HG02970 (cell line): ENCODE data around the gene MBD3L2B.

Experiments
- ATAC-seq: cut with Tn5 transposase; IDR thresholded peaks from one replicate; pipeline ENCODE4 v1.9.1; 2021; ENCODE audit warnings: mild to moderate bottlenecking, moderate library complexity, moderate number of reproducible peaks; ENCODE audit not compliant: unreplicated experiment, low FRiP score

MBD3L2B gene

GRCh38 chr19:7018828-7019227 is 2.4 kb downstream of the MBD3L2B start:
- no peak for ATAC-seq

- ATAC-seq, result no peak
Observed at GRCh38 chr19:7013678-7014077, 7.6 kb downstream of the MBD3L2B start.

DNA sequence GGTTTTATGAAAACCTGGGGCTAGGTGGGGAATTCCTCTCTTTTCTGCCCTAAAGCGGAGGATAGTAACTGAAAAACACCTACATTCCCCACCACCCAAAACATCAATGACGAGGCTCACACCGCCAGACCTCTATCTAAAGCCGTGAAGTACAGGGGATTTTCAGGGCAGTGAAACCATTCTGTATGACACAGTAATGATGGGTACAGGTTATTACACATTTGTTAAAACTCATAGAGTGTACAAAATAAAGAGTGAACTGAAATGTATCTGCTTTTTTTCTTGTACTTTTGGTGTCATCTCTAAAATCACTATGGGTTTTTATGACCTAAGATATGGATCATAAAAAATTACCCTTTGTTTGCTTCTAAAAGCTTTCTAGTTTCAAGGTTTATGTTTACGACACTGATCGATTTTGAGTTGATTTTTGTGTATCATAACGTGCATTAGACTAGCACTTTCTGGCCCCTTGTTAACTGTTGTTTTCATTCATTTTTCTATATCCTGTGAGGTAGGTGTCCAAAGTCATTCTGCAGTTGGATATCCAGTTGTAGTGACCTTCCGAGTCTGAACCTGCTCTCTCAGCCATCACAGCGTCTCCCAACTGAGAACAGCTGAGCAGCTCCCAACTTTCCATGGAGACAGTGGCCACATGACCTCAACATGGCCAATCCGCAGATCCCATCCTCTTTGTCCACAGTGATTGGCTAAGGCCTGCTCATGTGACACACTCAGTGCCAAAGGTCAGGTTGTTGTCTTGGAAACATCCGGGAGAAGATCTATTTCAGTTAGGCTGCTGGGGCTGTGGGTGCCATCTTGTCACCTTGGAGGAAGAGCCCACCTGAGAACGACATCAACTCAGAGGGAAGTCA is 10.3 kb downstream of the MBD3L2B start:
- no peak for ATAC-seq

- no peak for ATAC-seq
Observed at GRCh38 chr19:7007859-7008258, 13.4 kb downstream of the MBD3L2B start.

- no peak for ATAC-seq
Observed at GRCh38 chr19:7006135-7006704, 15.0 kb downstream of the MBD3L2B start.

DNA sequence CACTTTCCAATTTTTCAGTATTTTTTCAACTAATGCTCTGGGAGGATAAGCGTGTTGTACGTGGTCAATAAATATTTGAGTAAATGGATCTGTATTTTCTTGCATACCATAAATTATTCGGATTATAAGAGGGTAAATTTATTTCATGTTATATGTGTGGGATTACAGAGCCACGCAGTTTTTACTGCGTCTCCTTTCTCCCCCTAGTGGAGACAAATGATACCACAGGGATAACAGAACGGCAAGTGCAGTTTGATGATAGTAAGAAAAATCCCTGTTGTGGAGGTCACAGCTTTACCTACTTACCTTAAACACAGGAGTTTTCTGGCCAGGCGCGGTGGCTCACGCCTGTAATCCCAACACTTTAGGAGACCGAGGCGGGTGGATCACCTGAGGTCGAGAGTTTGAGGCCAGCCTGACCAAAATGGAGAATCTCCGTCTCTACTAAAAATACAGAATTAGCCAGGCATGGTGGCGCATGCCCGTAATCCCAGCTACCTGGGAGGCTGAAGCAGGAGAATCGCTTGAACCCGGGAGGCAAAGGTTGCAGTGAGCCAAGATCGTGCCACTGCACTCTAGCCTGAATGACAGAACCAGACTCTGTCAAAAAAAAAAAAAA is 16.8 kb downstream of the MBD3L2B start:
- ATAC-seq, result no peak

DNA sequence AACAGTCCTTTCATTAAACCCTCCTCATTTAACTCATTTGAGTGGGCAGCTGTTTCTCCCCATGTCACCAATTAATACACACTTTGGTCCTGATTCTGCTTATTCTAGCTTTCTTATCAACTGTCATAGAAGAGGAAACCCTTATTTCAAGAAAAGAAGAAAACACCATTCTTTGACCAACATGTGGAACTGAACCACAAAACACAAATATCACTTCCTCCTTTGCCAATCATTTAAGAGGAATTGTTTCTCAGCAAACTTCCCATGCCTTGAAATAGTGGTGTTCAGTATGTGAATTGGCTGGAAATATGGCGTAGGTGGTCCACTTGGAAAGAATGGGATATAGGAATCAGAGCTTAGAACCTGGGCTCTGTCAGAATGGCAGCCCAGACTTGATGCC is 20.4 kb downstream of the MBD3L2B start:
- no peak for ATAC-seq

DNA sequence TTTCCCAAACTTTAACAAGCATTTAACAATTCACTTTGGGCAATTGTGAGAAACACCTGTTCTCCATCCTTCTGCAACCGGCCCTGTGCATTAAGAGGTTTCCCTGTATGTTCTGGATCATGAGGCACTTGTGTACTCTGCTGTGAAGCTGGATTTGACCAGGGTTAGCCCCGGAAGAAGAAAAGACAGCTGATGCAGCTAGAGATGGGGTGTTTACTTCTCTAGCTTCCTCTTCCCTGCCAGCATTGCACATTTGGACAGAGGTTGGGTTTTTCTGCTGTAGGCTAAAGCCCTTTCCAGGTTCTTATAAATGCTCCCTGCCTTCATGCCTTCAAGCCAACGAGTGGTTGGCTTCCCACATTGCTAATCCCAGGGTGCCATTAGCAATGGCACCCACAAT is 20.9 kb downstream of the MBD3L2B start:
- no peak for ATAC-seq

- ATAC-seq, result no peak
Observed at GRCh38 chr19:6999933-7000332, 21.3 kb downstream of the MBD3L2B start.

- ATAC-seq, result no peak
Observed at GRCh38 chr19:6997679-6998445, 23.4 kb downstream of the MBD3L2B start.

- ATAC-seq, result no peak
Observed at GRCh38 chr19:6996810-6997209, 24.4 kb downstream of the MBD3L2B start.

- no peak for ATAC-seq
Observed at GRCh38 chr19:6995054-6995453, 26.2 kb downstream of the MBD3L2B start.

GRCh38 chr19:6988257-6988656 is 33.0 kb downstream of the MBD3L2B start:
- no peak for ATAC-seq

GRCh38 chr19:6987850-6988249 is 33.4 kb downstream of the MBD3L2B start:
- no peak for ATAC-seq

DNA sequence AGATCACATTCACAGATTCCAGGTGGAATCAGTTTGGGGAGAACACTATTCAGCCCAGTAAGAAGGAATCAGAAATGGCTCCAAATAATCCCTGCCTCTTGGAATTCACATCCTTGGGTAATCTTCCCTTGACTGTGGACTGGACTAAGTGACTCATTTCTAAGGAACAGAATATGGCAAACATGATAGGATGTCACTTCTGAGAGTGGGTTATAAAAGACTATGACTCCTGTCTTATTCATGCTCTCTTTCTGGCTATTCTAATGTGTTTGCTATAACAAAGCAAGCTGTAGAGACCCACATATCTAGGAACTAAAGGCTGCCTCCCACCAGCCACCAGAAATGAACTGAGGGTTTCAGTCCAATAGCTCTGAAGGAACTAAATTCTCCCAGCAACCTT is 37.8 kb downstream of the MBD3L2B start:
- no peak for ATAC-seq

DNA sequence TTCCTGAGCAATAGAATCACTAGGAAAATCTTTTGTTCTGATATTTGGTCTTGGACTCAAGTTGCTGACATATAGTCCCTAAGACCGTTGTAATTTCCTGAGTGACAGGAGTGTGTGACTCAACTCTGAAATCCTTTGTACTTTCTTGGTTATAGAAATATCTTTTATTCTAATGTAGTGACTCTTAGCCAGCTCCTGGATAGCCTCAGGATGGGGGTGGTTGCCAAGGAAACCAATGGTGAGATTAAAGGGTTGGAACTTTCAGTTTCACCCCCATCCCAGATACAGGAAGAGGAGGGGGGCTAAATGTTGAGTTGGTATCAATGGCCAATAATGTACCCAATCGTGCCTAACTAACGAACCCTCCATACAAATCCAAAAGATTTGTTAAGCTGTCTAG is 41.8 kb downstream of the MBD3L2B start:
- no peak for ATAC-seq

GRCh38 chr19:6976197-6976596 is 45.0 kb downstream of the MBD3L2B start:
- no peak for ATAC-seq

- ATAC-seq, result no peak
Observed at GRCh38 chr19:6971366-6971765, 49.9 kb downstream of the MBD3L2B start.

GRCh38 chr19:6970443-6970842 is 50.8 kb downstream of the MBD3L2B start:
- no peak for ATAC-seq

DNA sequence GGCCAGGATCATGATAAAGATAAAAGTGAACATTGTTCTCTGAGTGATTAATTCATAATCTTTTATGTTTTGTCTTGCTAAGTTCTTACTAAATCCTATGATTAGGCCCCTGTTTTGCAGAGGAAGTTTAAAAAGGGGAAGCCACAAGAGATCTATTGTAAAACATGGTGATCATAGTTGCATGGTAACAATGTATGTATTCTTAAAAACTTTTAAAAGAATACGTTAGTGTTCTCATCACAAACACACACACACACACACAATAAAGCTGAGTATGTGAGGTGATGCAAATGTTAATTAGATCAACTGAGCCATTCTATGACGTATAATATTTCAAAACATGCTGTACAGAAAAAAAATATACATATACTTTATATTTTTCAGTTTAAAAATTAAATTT is 51.2 kb downstream of the MBD3L2B start:
- no peak for ATAC-seq

DNA sequence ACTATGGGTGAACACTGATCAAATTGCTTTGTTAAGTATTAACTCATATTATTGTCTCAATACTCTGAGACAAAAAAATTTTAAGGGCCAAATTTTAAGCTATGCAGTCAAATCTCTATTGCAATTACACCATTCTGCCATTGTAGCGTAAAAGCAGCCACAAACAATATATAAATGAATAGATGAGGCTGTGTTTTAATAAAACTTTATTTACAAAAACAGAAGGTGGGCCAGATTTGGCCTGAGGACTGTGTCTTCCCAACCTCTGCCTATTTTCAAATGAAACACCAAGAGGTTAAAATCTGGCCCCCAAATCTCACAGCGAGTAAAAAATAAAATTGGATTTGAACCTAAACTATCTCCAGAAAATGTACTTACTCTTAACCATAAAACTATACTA is 51.7 kb downstream of the MBD3L2B start:
- ATAC-seq, result no peak
